Caco-2 (cell line): Measurements from ENCODE around the gene CASP6. TPM values are rescaled to one million over a fixed set of nuclear protein-coding genes. Genes with fewer than 3 reads are reported as not detected.

Experiments
- BruUV-seq: library from RNA; stranded (reverse); fragments of 400-500 nt; replicated peaks from 2 replicates; lab custom pipeline; 2021; lab: Mats Ljungman, UMichigan
- CTCF ChIA-PET: fragments of 300-600 bp; sonication (Branson Sonifier 250); formaldehyde crosslinking; loops from one replicate; lab custom pipeline; 2022; ENCODE audit warnings: antibody characterized with exemption; lab: Charles Lee
- POLR2A ChIA-PET: fragments of 300-600 bp; sonication (Branson Sonifier 250); formaldehyde crosslinking; loops from one replicate; lab custom pipeline; 2022; ENCODE audit warnings: antibody characterized with exemption; lab: Charles Lee
- DNase-seq, 2 experiments: peaks; one replicate each; pipeline versions ENCODE4 v3.0.0 to v3.0.0-alpha.2; 2020 to 2022
- H3K27me3 ChIP-seq: replicated peaks from 2 replicates; pipeline ENCODE4 v1.6.0; 2011; ENCODE audit warnings: low read length; ENCODE audit not compliant: control insufficient read depth, insufficient read depth
- H3K36me3 ChIP-seq: 2 replicates; pipeline ENCODE4 v1.5.1; 2011; ENCODE audit warnings: low read length; ENCODE audit not compliant: control insufficient read depth, insufficient read depth
- H3K4me1 ChIP-seq: fragments of 250-450 bp; sonication (Bioruptor Pico); 2 replicates; pipeline ENCODE4 v1.5.1; 2020; ENCODE audit warnings: mild to moderate bottlenecking
- H3K4me3 ChIP-seq: 2 replicates; pipeline ENCODE4 v1.5.1; 2011; ENCODE audit warnings: low read depth, mild to moderate bottlenecking, control low read depth, low read length
- H3K9me3 ChIP-seq: fragments of 250-450 bp; sonication (Bioruptor Pico); 2 replicates; pipeline ENCODE4 v1.5.1; 2020; ENCODE audit warnings: mild to moderate bottlenecking, moderate library complexity
- H3K27ac Mint-ChIP-seq: one replicate; pipeline ENCODE4 v1.8.0; 2022; ENCODE audit warnings: mixed read lengths; ENCODE audit not compliant: unreplicated experiment
- H3K27me3 Mint-ChIP-seq: one replicate; pipeline ENCODE4 v1.8.0; 2022; ENCODE audit warnings: mixed read lengths; ENCODE audit not compliant: insufficient read depth, unreplicated experiment
- H3K36me3 Mint-ChIP-seq: one replicate; pipeline ENCODE4 v1.8.0; 2022; ENCODE audit warnings: mild to moderate bottlenecking, mixed read lengths; ENCODE audit not compliant: insufficient read depth, unreplicated experiment
- H3K4me1 Mint-ChIP-seq: one replicate; pipeline ENCODE4 v1.8.0; 2022; ENCODE audit warnings: low read depth, mixed read lengths; ENCODE audit not compliant: unreplicated experiment
- H3K4me3 Mint-ChIP-seq: one replicate; pipeline ENCODE4 v1.8.0; 2022; ENCODE audit warnings: mild to moderate bottlenecking, moderate library complexity, mixed read lengths; ENCODE audit not compliant: unreplicated experiment
- H3K9me3 Mint-ChIP-seq: one replicate; pipeline ENCODE4 v1.8.0; 2022; ENCODE audit warnings: mixed read lengths; ENCODE audit not compliant: unreplicated experiment
- CTCF ChIP-seq, 2 experiments: fragments of 200-600 bp in 1 of 2; IDR thresholded peaks; 1 replicate in 1 of 2; 2 replicates in 1 of 2; pipeline versions ENCODE4 v1.5.1 to v1.8.0; 2011 to 2022; ENCODE audit warnings: antibody characterized with exemption in 1 of 2, control low read depth in 1 of 2, inconsistent platforms in 1 of 2, low read depth in 1 of 2, low read length in 1 of 2, mild to moderate bottlenecking in 1 of 2, moderate library complexity in 1 of 2; ENCODE audit not compliant: insufficient read depth in 1 of 2, severe bottlenecking in 1 of 2, unreplicated experiment in 1 of 2
- intact Hi-C: fragments of 100-400 bp; cut with micrococcal nuclease; formaldehyde crosslinking; loops from one replicate; pipeline ENCODE4 v1.10.0; 2022; ENCODE audit not compliant: unreplicated experiment
- total RNA-seq: library from RNA; stranded (reverse); gene quantifications from 2 replicates; pipeline ENCODE4 v1.2.3, GENCODE V29; 2022

The CASP6 gene
- total RNA-seq, 1 experiment from 2014 or later = 35.9 TPM

GRCh38 chr4:109708435-109708834 lies 5.2 kb upstream of the CASP6 start:
- no TSS peak for BruUV-seq
- no peaks in the 10 kb centered on the region for H3K36me3 ChIP-seq
- TF ChIP-seq CTCF (IDR thresholded peaks at IDR 0.05; ENCODE audit: insufficient read depth in 1 of 2, low read depth in 1 of 2, low read length in 1 of 2, severe bottlenecking in 1 of 2, unreplicated experiment in 1 of 2) = no peak
- intact Hi-C loops = no loop called here
- peaks cover 8% of the 10 kb centered on the region; the same call in 1 of the 2 replicates for H3K4me1 ChIP-seq
- no peak for DNase-seq
- H3K36me3 Mint-ChIP-seq = peaks cover under 1% of the 10 kb centered on the region
- H3K4me3 Mint-ChIP-seq = no peak overlapping the region
- H3K9me3 Mint-ChIP-seq = no peaks in the 10 kb centered on the region
- H3K4me1 Mint-ChIP-seq = peaks cover 7% of the 10 kb centered on the region
- H3K27me3 ChIP-seq = no peaks in the 10 kb centered on the region
- no peaks in the 10 kb centered on the region for H3K27me3 Mint-ChIP-seq
- no peak overlapping the region for H3K27ac Mint-ChIP-seq
- H3K4me3 ChIP-seq = no peak overlapping the region
- ChIA-PET POLR2A (no interaction called here), CTCF (no interaction called here)
- no peaks in the 10 kb centered on the region for H3K9me3 ChIP-seq

DNA sequence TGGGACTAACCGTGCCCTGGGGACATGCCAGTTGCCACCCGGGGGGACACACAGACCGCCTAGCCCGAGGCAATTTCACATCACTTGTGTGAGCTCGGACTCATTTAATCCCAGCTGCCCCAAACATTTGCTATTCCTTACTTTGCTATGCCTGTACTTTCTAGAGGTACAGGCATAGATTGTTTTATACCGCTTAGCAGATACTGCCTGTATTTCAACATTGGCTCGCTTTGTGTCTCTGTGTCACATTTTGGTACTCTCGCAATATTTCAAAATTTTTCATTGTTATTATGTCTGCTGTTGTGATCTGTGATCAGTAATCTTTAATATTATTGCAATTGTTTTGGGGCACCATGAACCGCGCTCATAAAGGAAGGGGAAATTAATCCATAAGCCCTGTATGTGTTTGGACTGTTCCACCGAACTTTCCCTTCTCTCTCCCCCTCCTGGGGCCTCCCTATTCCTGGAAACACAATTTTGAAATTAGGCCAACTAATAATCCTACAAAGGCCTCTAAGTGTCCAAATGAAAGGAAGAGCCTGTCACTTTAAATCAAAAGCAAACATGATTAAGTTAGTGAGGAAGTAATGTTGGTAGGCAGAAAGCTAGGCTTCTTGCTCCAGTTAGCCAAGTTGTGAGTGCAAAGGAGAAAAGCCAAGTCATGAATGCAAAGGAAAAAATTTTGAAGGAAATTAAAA lies 568 bp upstream of the CASP6 start:
- Histone ChIP-seq H3K36me3 (no peaks in the 10 kb centered on the region; the same call in 1 of the 2 replicates), H3K4me3 (peak overlapping the region; percentile 91), H3K9me3 (no peaks in the 10 kb centered on the region), H3K27me3 (no peaks in the 10 kb centered on the region), H3K4me1 (peaks cover 22% of the 10 kb centered on the region)
- DNase-seq = no peak
- H3K27ac Mint-ChIP-seq = peak overlapping the region; percentile 90
- ChIA-PET CTCF (interaction anchor here (1.0 to 1.7 kb wide), 4 partner anchors 26 to 276 kb away, joined by 3 to 4 read pairs (median 4); partner anchors contain the start of gene PLA2G12A), POLR2A (interaction anchor here (1.2 kb wide), 1 partner anchor 26 kb away, joined by 5 read pairs; the partner anchor contains the start of gene PLA2G12A)
- no TSS peak for BruUV-seq
- peaks cover 22% of the 10 kb centered on the region for H3K4me1 Mint-ChIP-seq
- H3K27me3 Mint-ChIP-seq = no peaks in the 10 kb centered on the region
- intact Hi-C loops = loop anchor here (1.0 to 5.0 kb wide), 4 partner anchors 25 to 272 kb away; partner anchors contain the start of genes GAR1 and SEC24B
- H3K9me3 Mint-ChIP-seq = no peaks in the 10 kb centered on the region
- no peak for TF ChIP-seq CTCF (IDR thresholded peaks at IDR 0.05; ENCODE audit: insufficient read depth in 1 of 2, low read depth in 1 of 2, low read length in 1 of 2, severe bottlenecking in 1 of 2, unreplicated experiment in 1 of 2)
- peaks cover 22% of the 10 kb centered on the region for H3K36me3 Mint-ChIP-seq
- H3K4me3 Mint-ChIP-seq = peak overlapping the region; percentile 83

DNA sequence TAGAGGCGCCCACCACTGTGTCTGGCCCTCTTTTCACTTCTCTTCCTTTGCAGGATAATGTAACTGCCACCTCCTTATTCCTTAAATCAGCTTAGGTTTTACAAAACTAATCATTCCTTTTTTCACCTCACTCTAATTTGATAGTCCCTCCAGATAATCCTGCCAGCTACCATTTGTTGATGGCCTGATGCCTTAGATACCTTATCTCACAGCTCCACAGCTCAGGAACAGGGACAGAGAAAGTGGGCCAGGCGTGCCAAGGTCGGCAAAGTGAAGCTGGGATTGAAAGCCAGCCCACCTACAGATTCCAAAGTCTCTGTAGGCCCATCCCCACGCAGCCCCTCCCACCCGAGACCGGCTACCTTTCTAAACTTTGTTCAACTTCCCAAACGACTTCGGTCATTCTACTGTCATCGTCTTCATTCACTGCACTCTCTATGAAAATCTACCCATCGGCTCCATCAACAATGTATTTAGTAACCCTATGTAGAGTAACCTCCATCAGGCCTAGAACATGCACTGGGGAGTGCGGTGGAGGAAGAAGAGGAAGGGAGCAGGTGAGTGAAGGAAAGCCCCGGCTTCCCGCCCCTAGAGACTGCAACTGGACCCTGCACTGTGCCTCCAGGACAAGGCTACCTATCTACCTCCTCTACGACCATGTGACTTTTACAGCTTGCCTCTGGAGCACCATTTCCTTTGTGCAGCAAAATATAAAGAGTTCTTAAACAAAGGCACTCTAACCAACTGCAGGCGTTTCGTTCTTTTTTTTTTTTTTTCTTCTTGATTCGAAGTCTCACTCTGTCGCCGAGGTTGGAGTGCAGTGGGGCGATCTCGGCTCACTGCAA lies 1.5 kb downstream of the CASP6 start:
- no peaks in the 10 kb centered on the region for H3K9me3 Mint-ChIP-seq
- H3K27ac Mint-ChIP-seq = peak overlapping the region; percentile 90
- peaks cover 22% of the 10 kb centered on the region for H3K4me1 ChIP-seq
- peak overlapping the region; percentile 91 for H3K4me3 ChIP-seq
- peaks cover 22% of the 10 kb centered on the region for H3K4me1 Mint-ChIP-seq
- H3K27me3 ChIP-seq = no peaks in the 10 kb centered on the region
- TSS peak; percentile 21 for BruUV-seq
- ChIA-PET POLR2A (interaction anchor here (1.0 kb wide), 1 partner anchor 27 kb away, joined by 4 read pairs; no protein-coding TSS in a partner anchor), CTCF (interaction anchor here (0.9 to 1.7 kb wide), 3 partner anchors 10 to 103 kb away, joined by 3 to 5 read pairs (median 3); no protein-coding TSS in a partner anchor)
- intact Hi-C loops = loop anchor here (1.0 to 5.0 kb wide), 4 partner anchors 116 to 271 kb away; partner anchors contain the start of genes GAR1 and SEC24B
- peaks cover 30% of the 10 kb centered on the region for H3K36me3 Mint-ChIP-seq
- peak overlapping the region; percentile 83 for H3K4me3 Mint-ChIP-seq
- H3K36me3 ChIP-seq = peaks cover 1% of the 10 kb centered on the region; the same call in 1 of the 2 replicates
- peak; percentile 34 to 40 for DNase-seq
- TF ChIP-seq CTCF (IDR thresholded peaks at IDR 0.05; ENCODE audit: insufficient read depth in 1 of 2, low read depth in 1 of 2, low read length in 1 of 2, severe bottlenecking in 1 of 2, unreplicated experiment in 1 of 2) = no peak
- H3K27me3 Mint-ChIP-seq = no peaks in the 10 kb centered on the region
- no peaks in the 10 kb centered on the region for H3K9me3 ChIP-seq
